NCI-H1436 treated with DMSO at 0.1 percent for 48 hours (cell line): Measurements from ENCODE around the gene GLUD2.
"Not testable (repeated sequence)": the region's sequence is repeated elsewhere in the genome, so short reads cannot be mapped to it uniquely, and the experiment has no call there.

Experiments
- DNase-seq: peaks from one replicate; lab custom pipeline; 2025; lab: John Stamatoyannopoulos, UW

The GLUD2 gene

DNA sequence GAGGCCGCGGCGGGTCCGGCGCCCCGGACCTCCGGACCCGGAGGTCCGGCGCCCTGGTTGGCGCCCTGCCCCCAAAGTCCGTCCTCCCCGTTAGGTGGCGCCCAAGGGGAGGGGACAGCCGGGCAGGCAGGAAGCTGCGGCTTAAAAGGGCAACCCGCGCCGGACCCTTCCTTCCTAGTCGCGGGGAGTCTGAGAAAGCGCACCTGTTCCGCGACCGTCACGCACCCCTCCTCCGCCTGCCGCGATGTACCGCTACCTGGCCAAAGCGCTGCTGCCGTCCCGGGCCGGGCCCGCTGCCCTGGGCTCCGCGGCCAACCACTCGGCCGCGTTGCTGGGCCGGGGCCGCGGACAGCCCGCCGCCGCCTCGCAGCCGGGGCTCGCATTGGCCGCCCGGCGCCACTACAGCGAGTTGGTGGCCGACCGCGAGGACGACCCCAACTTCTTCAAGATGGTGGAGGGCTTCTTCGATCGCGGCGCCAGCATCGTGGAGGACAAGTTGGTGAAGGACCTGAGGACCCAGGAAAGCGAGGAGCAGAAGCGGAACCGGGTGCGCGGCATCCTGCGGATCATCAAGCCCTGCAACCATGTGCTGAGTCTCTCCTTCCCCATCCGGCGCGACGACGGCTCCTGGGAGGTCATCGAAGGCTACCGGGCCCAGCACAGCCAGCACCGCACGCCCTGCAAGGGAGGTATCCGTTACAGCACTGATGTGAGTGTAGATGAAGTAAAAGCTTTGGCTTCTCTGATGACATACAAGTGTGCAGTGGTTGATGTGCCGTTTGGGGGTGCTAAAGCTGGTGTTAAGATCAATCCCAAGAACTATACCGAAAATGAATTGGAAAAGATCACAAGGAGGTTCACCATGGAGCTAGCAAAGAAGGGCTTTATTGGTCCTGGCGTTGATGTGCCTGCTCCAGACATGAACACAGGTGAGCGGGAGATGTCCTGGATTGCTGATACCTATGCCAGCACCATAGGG is at the start of gene GLUD2:
TSS of gene GLUD2 (plus strand) at position 170 of the 979 bp plus-strand sequence. CDS start at position 245, 75 bp downstream.
- DNase-seq = not testable (repeated sequence)

- DNase-seq = no peak
Measured at GRCh38 chrX:120999413-120999812, 48.0 kb upstream of the GLUD2 start.

DNA sequence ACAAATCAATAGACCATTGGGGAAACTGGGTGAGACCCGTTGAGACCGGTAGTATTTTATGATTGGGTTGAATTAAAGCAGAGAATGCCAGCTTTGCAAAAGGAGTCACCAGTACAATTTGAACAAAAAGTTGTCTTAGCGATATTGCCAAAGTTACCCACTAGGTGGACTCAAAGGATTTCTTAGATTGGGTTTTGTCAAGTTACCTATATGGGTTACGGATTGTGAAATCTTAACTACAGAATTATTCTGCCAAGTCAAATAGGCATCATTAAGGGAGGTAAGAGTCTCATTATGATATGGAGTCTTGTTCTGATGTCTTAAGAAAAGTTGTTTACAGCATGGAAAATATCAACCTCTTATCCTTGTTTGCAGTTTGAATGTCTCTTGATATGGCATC is 46.8 kb upstream of the GLUD2 start:
- DNase-seq = no peak

DNA sequence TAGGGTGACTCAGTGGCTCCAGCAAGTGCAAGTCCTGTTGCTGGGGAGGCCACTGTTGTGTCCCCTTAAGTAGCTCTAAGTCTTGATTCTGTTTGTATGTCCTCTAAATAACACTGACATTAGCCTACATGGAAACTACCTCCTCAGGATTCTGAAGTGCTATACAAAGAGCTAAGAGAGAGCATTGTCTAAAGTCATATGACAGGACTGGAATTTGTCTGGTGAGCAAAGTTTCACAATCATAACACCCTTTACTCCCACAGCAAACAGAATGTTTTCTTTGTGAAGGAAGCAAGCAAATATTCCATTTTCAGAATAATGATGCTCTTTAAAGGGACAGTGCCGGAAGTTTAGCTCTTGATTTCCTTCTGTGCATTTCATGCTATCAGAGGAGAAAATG is 38.5 kb upstream of the GLUD2 start:
- DNase-seq = no peak

- no peak for DNase-seq
Measured at GRCh38 chrX:121009764-121010163, 37.6 kb upstream of the GLUD2 start.

GRCh38 chrX:121010218-121010617 is 37.2 kb upstream of the GLUD2 start:
- DNase-seq = no peak

GRCh38 chrX:121011254-121011653 is 36.2 kb upstream of the GLUD2 start:
- no peak for DNase-seq

- no peak for DNase-seq
Measured at GRCh38 chrX:121013897-121014455, 33.4 kb upstream of the GLUD2 start.

GRCh38 chrX:121014826-121015225 is 32.6 kb upstream of the GLUD2 start:
- DNase-seq = no peak

DNA sequence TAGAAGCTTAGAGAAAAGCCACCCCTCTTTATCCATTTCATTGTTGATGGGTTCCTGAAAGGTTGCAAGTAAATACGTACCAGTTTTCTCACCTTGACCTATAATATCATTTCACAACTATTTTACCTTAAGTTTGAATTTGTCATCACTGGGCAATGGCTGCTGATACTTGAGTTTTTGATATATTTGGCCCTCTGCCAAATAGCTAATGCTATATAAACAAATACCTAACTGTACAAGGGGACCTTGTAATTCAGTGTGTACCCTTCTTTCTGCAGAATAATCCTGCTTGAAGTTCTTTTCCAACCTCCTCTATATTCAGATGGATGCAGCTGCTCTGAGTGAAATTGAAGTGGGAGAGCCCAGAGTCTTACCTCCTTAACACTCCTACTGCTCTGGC is 19.0 kb upstream of the GLUD2 start:
- no peak for DNase-seq

- DNase-seq = no peak
Measured at GRCh38 chrX:121030083-121030482, 17.3 kb upstream of the GLUD2 start.

- no peak for DNase-seq
Measured at GRCh38 chrX:121032531-121032930, 14.9 kb upstream of the GLUD2 start.

- DNase-seq = no peak
Measured at GRCh38 chrX:121036137-121036536, 11.3 kb upstream of the GLUD2 start.

GRCh38 chrX:121036951-121037350 is 10.5 kb upstream of the GLUD2 start:
- no peak for DNase-seq

DNA sequence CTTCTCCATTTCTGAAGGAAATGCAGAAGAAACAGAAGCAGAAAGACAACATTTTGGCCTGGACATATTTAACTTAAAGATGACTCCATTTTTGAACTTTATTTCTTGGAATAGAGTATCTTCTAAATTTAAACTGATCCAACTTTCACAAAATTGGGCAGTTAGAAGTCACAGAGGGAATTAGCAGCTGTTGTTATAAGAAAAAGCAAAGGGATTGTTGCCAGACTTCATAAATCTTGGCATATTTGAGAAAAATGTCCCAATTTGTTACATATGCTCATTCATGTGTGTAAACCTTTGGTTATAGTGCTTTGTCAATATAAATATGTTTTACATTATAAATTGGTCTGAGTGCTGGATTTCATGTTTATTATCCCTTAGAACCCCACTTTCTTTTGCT is 3.4 kb downstream of the GLUD2 start:
- DNase-seq = no peak

DNA sequence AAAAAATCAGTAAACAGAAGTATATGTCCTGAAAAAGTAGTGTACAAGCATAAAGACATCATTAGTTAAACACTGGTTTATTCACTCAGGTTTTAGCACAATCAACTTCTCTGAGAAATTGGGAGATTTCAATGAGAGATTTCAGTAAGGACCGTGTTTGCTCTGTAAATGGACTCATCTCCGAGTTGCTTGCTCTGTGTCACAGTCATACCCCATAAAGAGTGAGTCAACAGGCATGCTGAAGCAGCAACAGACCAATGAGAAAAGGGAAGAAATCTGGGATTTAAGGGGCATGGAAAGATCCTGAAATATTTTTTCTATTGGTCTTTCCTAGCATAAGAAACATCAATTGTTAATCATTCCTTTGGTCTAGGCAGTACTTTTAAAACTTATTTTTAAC is 4.7 kb downstream of the GLUD2 start:
- DNase-seq = no peak

DNA sequence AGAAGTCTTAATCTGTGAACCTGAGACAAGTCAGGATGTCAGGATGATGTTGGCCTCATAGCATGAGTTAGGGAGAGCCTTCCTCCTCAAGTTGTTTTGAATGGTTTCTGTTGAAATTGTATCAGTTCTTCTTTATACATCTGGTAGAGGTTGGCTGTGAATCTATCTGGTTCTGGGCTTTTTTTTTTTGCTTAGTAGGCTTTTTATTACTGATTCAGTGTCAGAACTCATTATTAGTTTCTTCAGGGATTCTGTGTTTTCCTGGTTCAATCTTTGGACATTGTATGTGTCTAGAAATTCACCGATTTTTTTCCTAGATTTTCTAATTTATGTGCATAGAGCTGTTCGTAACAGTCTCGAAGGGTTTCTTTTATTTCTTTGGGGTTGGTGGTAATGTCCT is 14.9 kb downstream of the GLUD2 start:
- no peak for DNase-seq

GRCh38 chrX:121064579-121064978 is 17.2 kb downstream of the GLUD2 start:
- DNase-seq = no peak

- not testable (repeated sequence) for DNase-seq
Measured at GRCh38 chrX:121084247-121084646, 36.8 kb downstream of the GLUD2 start.

GRCh38 chrX:121084903-121085611 is 37.6 kb downstream of the GLUD2 start:
- no peak for DNase-seq

GRCh38 chrX:121085612-121086010 is 38.2 kb downstream of the GLUD2 start:
- DNase-seq = no peak

- DNase-seq = no peak
Measured at GRCh38 chrX:121093011-121093410, 45.6 kb downstream of the GLUD2 start.
